ENCODE results near the gene SOX14.

The SOX14 gene

DNA sequence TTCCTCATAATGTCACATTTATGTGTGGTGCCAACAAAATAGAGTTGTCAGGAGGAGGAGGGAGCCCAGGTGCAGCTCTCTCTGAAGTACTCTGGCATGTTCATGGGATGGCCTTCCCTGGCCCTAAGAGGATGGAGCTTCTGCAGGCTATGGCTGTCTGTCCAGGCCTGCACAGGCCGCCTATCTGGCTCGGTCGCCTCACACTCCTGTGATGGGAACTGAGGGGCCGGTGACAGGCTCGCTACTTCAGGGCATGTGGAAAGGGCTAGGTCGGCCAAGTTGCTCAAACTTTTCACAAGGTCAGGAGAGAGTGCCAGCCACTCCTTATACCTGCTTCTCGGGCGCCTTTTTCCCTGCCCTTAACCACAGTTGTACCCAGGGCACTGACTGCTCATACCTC is 51.1 kb downstream of the SOX14 start:
- no peaks in the 10 kb centered on the region for H3F3A ChIP-seq (ENCODE audit: insufficient read depth, low read length)
- no peaks in the 10 kb centered on the region for H3K36me3 ChIP-seq (ENCODE audit: insufficient read depth, low read length)
- no peaks in the 10 kb centered on the region for H3K4me1 ChIP-seq (ENCODE audit: insufficient read depth, low read length, severe bottlenecking)
- TF ChIP-seq EZH2 (IDR thresholded peaks at IDR 0.05; ENCODE audit: borderline replicate concordance, low read length) (no peak), CTCF (IDR thresholded peaks at IDR 0.05; ENCODE audit: low read length) (no peak)
- no peaks in the 10 kb centered on the region for H3K9me3 ChIP-seq (ENCODE audit: low read length)
- H3K79me2 ChIP-seq (ENCODE audit: insufficient read depth, low read length) = no peaks in the 10 kb centered on the region
- H4K20me1 ChIP-seq (ENCODE audit: insufficient read depth, low read length) = no peaks in the 10 kb centered on the region
- no peak overlapping the region for H3K27ac ChIP-seq (ENCODE audit: low read depth, low read length, poor library complexity, severe bottlenecking)
- H3K4me2 ChIP-seq (ENCODE audit: low read length) = no peak overlapping the region
- H3K9me2 ChIP-seq (ENCODE audit: low read depth, low read length) = no peaks in the 10 kb centered on the region
- no peak overlapping the region for H3K9ac ChIP-seq (ENCODE audit: low read length)
- H2AFZ ChIP-seq (ENCODE audit: low read length) = no peak overlapping the region
- H3K27me3 ChIP-seq (ENCODE audit: insufficient read depth, low read length) = no peaks in the 10 kb centered on the region
- H3K4me3 ChIP-seq (ENCODE audit: low read depth, low read length, poor library complexity, severe bottlenecking) = no peak overlapping the region

Data from OCI-LY1 (cell line).